ENCODE results near the gene HSPA5.
A peak's percentile ranks its signal among the peaks of the same experiment; 100 is the strongest.

The HSPA5 gene

DNA sequence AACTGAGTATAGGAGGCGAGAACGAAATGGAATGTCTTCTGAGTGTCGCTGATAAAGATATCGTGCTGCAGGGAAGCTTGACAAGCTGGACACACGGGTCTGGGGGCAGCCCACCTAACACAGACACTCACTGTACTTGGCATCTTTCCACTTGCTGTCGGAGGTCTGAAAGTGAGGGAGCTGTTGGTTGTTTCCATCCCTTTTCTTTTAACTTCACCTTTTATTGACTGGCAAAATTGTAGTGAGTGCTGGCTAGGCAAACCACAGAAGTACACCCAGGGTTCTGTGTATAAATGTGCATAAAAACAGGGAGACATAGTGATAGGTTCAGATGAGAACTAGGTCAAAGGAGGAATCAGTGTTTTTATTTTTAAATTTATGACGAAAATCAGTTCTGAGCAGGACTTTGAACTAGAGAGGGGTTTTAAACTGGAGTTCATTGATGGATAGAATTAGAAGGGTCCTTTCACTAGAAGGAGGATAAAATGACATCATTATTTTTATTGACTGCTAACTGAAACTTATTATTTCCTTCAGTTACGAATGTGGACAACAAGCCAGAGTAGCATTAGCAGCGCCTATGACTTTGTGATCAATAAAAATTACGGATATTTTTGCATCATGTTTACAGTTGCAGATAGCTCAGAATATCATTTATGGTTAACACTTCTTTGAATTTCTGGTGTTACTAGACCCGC, 21.3 kb upstream of the HSPA5 start:
- Histone ChIP-seq H3K4me1 (ENCODE audit: control insufficient read depth, low read depth, low read length) (no peaks in the 10 kb centered on the region), H3K27ac (ENCODE audit: low read depth, low read length) (no peak overlapping the region), H3K79me1 (ENCODE audit: low read length) (peaks cover 10% of the 10 kb centered on the region), H4K8ac (ENCODE audit: low read depth, low read length) (no peak overlapping the region), H2BK120ac (ENCODE audit: low read depth, low read length) (no peak overlapping the region), H3K23ac (ENCODE audit: low read length) (no peak overlapping the region), H3K9ac (ENCODE audit: low read length) (peak overlapping the region; percentile 84), H3K18ac (ENCODE audit: low read length) (no peak overlapping the region), H3K27me3 (ENCODE audit: insufficient read depth, low read length, poor library complexity) (no peaks in the 10 kb centered on the region), H4K5ac (ENCODE audit: low read length) (no peak overlapping the region), H3K36me3 (ENCODE audit: control insufficient read depth, insufficient read depth, low read length) (no peaks in the 10 kb centered on the region), H2BK15ac (replicated peaks; ENCODE audit: low read depth) (no peak overlapping the region), H3K4ac (ENCODE audit: low read depth, low read length) (no peak overlapping the region), H3K79me2 (ENCODE audit: control insufficient read depth, insufficient read depth, low read length) (peaks cover 10% of the 10 kb centered on the region), H3K56ac (ENCODE audit: low read length) (peak overlapping the region; percentile 89), H2BK5ac (ENCODE audit: low read length) (no peak overlapping the region), H3K4me2 (ENCODE audit: low read length) (peak overlapping the region; percentile 74), H3K4me3 (ENCODE audit: low read length) (peak overlapping the region; percentile 61), H2AK5ac (ENCODE audit: low read length) (no peak overlapping the region)
- no peak for DNase-seq
- WGBS (ENCODE audit: extremely low coverage, insufficient coverage, low lambda C conversion rate) = no CpG with 5 or more reads among the region's 11 CpGs

DNA sequence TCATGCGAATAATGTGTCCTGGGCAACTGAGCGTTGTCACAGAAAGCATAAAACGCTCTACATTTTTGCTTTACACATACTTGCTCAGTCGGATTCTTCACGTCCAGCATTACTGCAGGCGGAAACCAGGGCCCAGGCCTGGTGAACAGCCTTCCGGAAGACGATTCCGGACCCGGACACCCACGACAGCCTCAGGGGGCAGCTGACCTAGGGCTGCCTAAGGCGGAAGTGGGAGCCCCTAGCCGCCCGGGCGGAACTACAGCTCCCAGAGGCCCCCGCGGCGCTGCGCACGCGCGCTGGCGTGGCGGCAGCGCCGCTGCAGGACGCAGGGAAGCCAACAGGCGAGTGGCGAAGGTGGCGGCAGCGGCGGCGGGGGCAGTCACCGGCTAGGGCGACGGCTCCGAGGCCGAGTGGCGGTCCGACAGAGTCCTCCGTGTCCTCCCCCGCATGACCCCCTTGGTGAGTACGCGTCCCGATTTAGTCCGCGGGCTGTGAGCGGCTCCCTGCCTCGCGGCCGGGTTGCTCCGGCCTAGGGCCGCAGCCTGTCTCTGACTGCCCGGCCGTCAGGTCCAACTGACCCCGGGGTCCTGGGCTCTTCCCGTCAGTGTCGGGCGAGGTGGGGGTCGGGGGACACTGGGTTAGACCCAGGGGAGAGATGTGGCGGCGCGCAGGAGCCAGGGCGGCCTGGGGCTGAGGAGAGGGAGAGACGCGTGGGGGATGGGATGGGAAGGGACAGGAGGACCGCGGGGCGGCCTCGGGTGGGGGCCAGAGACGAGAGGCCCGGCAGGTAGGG, 20.6 kb upstream of the HSPA5 start, which contains the start of gene GAPVD1:
GAPVD1 (plus strand) TSS at position 326 of the 793 bp plus-strand sequence. CDS start 37,096 bp downstream, outside the sequence.
- H3K23ac ChIP-seq (ENCODE audit: low read length) = no peak within 1 kb of the TSS
- peak; percentile 98 for DNase-seq
- no peak within 1 kb of the TSS for H2BK120ac ChIP-seq (ENCODE audit: low read depth, low read length)
- H3K56ac ChIP-seq (ENCODE audit: low read length) = peak within 1 kb of the TSS; percentile 89
- H3K27ac ChIP-seq (ENCODE audit: low read depth, low read length) = no peak within 1 kb of the TSS
- H2BK15ac ChIP-seq (replicated peaks; ENCODE audit: low read depth) = no peak within 1 kb of the TSS
- H3K4me3 ChIP-seq (ENCODE audit: low read length) = peak within 1 kb of the TSS; percentile 61
- peaks cover 10% of the 10 kb centered on the region for H3K79me2 ChIP-seq (ENCODE audit: control insufficient read depth, insufficient read depth, low read length)
- WGBS (ENCODE audit: extremely low coverage, insufficient coverage, low lambda C conversion rate) = no CpG with 5 or more reads among the region's 72 CpGs
- no peaks in the 10 kb centered on the region for H3K27me3 ChIP-seq (ENCODE audit: insufficient read depth, low read length, poor library complexity)
- H2BK5ac ChIP-seq (ENCODE audit: low read length) = no peak within 1 kb of the TSS
- H3K4ac ChIP-seq (ENCODE audit: low read depth, low read length) = no peak within 1 kb of the TSS
- peaks cover 7% of the 10 kb centered on the region for H3K79me1 ChIP-seq (ENCODE audit: low read length)
- no peaks in the 10 kb centered on the region for H3K36me3 ChIP-seq (ENCODE audit: control insufficient read depth, insufficient read depth, low read length)
- no peak within 1 kb of the TSS for H2AK5ac ChIP-seq (ENCODE audit: low read length)
- peak within 1 kb of the TSS; percentile 54 for H4K5ac ChIP-seq (ENCODE audit: low read length)
- H3K4me1 ChIP-seq (ENCODE audit: control insufficient read depth, low read depth, low read length) = no peaks in the 10 kb centered on the region
- H3K9ac ChIP-seq (ENCODE audit: low read length) = peak within 1 kb of the TSS; percentile 84
- no peak within 1 kb of the TSS for H4K8ac ChIP-seq (ENCODE audit: low read depth, low read length)
- H3K4me2 ChIP-seq (ENCODE audit: low read length) = peak within 1 kb of the TSS; percentile 74
- peak within 1 kb of the TSS; percentile 44 for H3K18ac ChIP-seq (ENCODE audit: low read length)

DNA sequence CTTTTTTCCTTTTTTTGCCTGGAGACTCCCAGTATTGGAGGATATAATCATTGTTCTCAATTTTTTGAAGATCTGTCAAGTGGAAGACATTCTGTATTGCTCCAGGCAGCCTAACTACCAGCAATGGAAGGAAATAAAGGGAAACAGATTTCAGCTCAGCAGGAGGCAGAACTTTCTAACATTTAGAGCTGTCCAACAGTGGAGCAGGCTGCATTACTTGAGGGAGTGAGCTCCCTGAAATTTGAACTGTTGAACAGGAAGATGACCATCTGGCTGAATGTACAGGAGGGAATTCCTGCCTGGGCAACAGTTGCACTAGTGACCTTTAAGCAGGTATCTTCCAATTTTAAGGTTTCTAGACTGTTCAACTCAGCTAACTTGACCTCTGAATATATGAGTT, 19.4 kb upstream of the HSPA5 start:
- Histone ChIP-seq H3K18ac (ENCODE audit: low read length) (no peak overlapping the region), H4K5ac (ENCODE audit: low read length) (no peak overlapping the region), H3K36me3 (ENCODE audit: control insufficient read depth, insufficient read depth, low read length) (no peaks in the 10 kb centered on the region), H3K4me1 (ENCODE audit: control insufficient read depth, low read depth, low read length) (no peaks in the 10 kb centered on the region), H2AK5ac (ENCODE audit: low read length) (no peak overlapping the region), H3K56ac (ENCODE audit: low read length) (no peak overlapping the region), H3K9ac (ENCODE audit: low read length) (no peak overlapping the region), H3K4me3 (ENCODE audit: low read length) (no peak overlapping the region), H4K8ac (ENCODE audit: low read depth, low read length) (no peak overlapping the region), H3K79me1 (ENCODE audit: low read length) (peaks cover 7% of the 10 kb centered on the region), H2BK15ac (replicated peaks; ENCODE audit: low read depth) (no peak overlapping the region), H3K23ac (ENCODE audit: low read length) (no peak overlapping the region), H3K27ac (ENCODE audit: low read depth, low read length) (no peak overlapping the region), H3K79me2 (ENCODE audit: control insufficient read depth, insufficient read depth, low read length) (peaks cover 10% of the 10 kb centered on the region), H3K4ac (ENCODE audit: low read depth, low read length) (no peak overlapping the region), H3K4me2 (ENCODE audit: low read length) (no peak overlapping the region), H2BK120ac (ENCODE audit: low read depth, low read length) (no peak overlapping the region), H3K27me3 (ENCODE audit: insufficient read depth, low read length, poor library complexity) (no peaks in the 10 kb centered on the region), H2BK5ac (ENCODE audit: low read length) (no peak overlapping the region)
- no peak for DNase-seq

DNA sequence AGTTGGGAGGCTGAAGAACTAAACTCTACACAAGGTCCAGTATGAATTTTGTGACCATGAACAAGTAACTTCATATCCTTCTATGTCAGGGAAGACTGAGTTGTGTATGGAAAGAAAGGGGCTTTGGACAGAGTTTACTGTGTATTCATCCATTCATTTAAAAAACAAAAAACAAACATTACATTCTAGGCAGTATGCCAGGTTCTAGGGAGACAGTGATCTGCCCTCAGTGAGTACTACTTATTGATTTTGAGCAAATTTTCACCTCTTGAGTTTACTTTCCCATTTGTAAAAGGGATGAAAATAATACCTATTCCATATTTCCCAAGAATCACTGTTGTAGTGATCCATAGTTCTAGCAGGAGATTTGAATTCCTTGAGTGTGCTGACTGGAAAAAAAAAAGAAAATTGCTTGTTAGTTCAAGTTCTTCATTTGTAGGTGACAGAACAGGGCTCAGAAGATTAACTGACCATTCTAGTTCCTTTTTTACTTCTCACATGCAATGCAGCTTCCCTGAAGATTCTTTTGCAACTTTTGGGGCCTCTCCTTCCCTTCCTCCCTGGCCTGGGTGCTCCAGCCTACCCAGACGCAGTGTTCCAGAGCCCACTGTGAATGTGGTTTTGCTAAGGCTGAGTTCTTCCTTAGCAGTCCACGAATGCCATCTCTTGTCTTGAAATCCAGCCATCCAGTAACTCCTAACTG, 17.8 kb upstream of the HSPA5 start:
- Histone ChIP-seq H4K5ac (ENCODE audit: low read length) (no peak overlapping the region), H3K9ac (ENCODE audit: low read length) (no peak overlapping the region), H3K18ac (ENCODE audit: low read length) (no peak overlapping the region), H3K79me2 (ENCODE audit: control insufficient read depth, insufficient read depth, low read length) (peaks cover 10% of the 10 kb centered on the region), H3K27ac (ENCODE audit: low read depth, low read length) (no peak overlapping the region), H2BK5ac (ENCODE audit: low read length) (no peak overlapping the region), H3K36me3 (ENCODE audit: control insufficient read depth, insufficient read depth, low read length) (no peaks in the 10 kb centered on the region), H3K23ac (ENCODE audit: low read length) (no peak overlapping the region), H2BK120ac (ENCODE audit: low read depth, low read length) (no peak overlapping the region), H3K4me2 (ENCODE audit: low read length) (no peak overlapping the region), H3K4me1 (ENCODE audit: control insufficient read depth, low read depth, low read length) (no peaks in the 10 kb centered on the region), H3K4ac (ENCODE audit: low read depth, low read length) (no peak overlapping the region), H3K27me3 (ENCODE audit: insufficient read depth, low read length, poor library complexity) (no peaks in the 10 kb centered on the region), H2AK5ac (ENCODE audit: low read length) (no peak overlapping the region), H2BK15ac (replicated peaks; ENCODE audit: low read depth) (no peak overlapping the region), H3K56ac (ENCODE audit: low read length) (no peak overlapping the region), H4K8ac (ENCODE audit: low read depth, low read length) (no peak overlapping the region), H3K79me1 (ENCODE audit: low read length) (peaks cover 5% of the 10 kb centered on the region), H3K4me3 (ENCODE audit: low read length) (no peak overlapping the region)
- DNase-seq = no peak
- WGBS (ENCODE audit: extremely low coverage, insufficient coverage, low lambda C conversion rate) = no CpG with 5 or more reads among the region's 2 CpGs

- Histone ChIP-seq H3K4ac (ENCODE audit: low read depth, low read length) (no peak overlapping the region), H2AK5ac (ENCODE audit: low read length) (no peak overlapping the region), H4K8ac (ENCODE audit: low read depth, low read length) (no peak overlapping the region), H3K27ac (ENCODE audit: low read depth, low read length) (no peak overlapping the region), H3K4me2 (ENCODE audit: low read length) (no peak overlapping the region), H2BK15ac (replicated peaks; ENCODE audit: low read depth) (no peak overlapping the region), H3K27me3 (ENCODE audit: insufficient read depth, low read length, poor library complexity) (no peaks in the 10 kb centered on the region), H3K79me1 (ENCODE audit: low read length) (peaks cover 3% of the 10 kb centered on the region), H3K23ac (ENCODE audit: low read length) (no peak overlapping the region), H3K36me3 (ENCODE audit: control insufficient read depth, insufficient read depth, low read length) (no peaks in the 10 kb centered on the region), H4K5ac (ENCODE audit: low read length) (no peak overlapping the region), H3K4me1 (ENCODE audit: control insufficient read depth, low read depth, low read length) (no peaks in the 10 kb centered on the region), H3K56ac (ENCODE audit: low read length) (no peak overlapping the region), H3K79me2 (ENCODE audit: control insufficient read depth, insufficient read depth, low read length) (peaks cover 6% of the 10 kb centered on the region), H3K4me3 (ENCODE audit: low read length) (no peak overlapping the region), H3K18ac (ENCODE audit: low read length) (no peak overlapping the region), H2BK120ac (ENCODE audit: low read depth, low read length) (no peak overlapping the region), H2BK5ac (ENCODE audit: low read length) (no peak overlapping the region), H3K9ac (ENCODE audit: low read length) (no peak overlapping the region)
- DNase-seq = no peak
- no CpG with 5 or more reads among the region's 6 CpGs for WGBS (ENCODE audit: extremely low coverage, insufficient coverage, low lambda C conversion rate)
These were observed 17.1 kb upstream of the HSPA5 start for GRCh38 chr9:125258160-125258785.

Measured in mesendoderm (in vitro differentiated cells).